ENCODE data around the gene PMVK. TPM values are rescaled to one million over a fixed set of nuclear protein-coding genes. Genes with fewer than 3 reads are reported as not detected.

The PMVK gene

GRCh38 chr1:154876842-154877369 lies 59.6 kb downstream of the PMVK start:
- no peak overlapping the region for H2BK5ac ChIP-seq (ENCODE audit: low read length)
- H3K4me2 ChIP-seq (ENCODE audit: insufficient read depth, low read length, poor library complexity, severe bottlenecking) = no peak overlapping the region
- H3K18ac ChIP-seq (ENCODE audit: low read length) = no peak overlapping the region
- H3K9me3 ChIP-seq (replicated peaks in 1 of 2; ENCODE audit: control insufficient read depth in 2 of 2, insufficient read depth in 1 of 2, low read depth in 1 of 2, low read length in 2 of 2) = no peaks in the 10 kb centered on the region
- no peak overlapping the region for H2AK5ac ChIP-seq (ENCODE audit: low read depth, low read length)
- DNase-seq (ENCODE audit: low spot score) = no peak
- no peak overlapping the region for H2BK15ac ChIP-seq (ENCODE audit: low read length)
- no peak overlapping the region for H3K9ac ChIP-seq (ENCODE audit: low read depth, low read length, poor library complexity)
- H3K79me1 ChIP-seq (ENCODE audit: low read depth, low read length) = no peaks in the 10 kb centered on the region
- H2BK120ac ChIP-seq (ENCODE audit: low read depth, low read length) = no peak overlapping the region
- H4K91ac ChIP-seq (ENCODE audit: low read depth, low read length, poor library complexity) = no peak overlapping the region
- H3K14ac ChIP-seq (ENCODE audit: low read length) = no peak overlapping the region
- WGBS, 2 donors (ENCODE audit: extremely low coverage in 2 of 2, insufficient read length in 2 of 2, insufficient replicate concordance in 1 of 2) = no CpG with 5 or more reads among the region's 3 CpGs
- no peak overlapping the region for H2BK12ac ChIP-seq (ENCODE audit: low read length)
- H3K4me1 ChIP-seq (ENCODE audit: control insufficient read depth in 2 of 2, insufficient read depth in 1 of 2, low read depth in 1 of 2, low read length in 2 of 2) = peaks cover 3 to 6% of the 10 kb centered on the region in 2 donors
- no peak overlapping the region for H4K8ac ChIP-seq (ENCODE audit: low read depth, low read length)
- no peaks in the 10 kb centered on the region for H3K36me3 ChIP-seq (replicated peaks in 1 of 2; ENCODE audit: control insufficient read depth in 2 of 2, insufficient read depth in 2 of 2, low read length in 2 of 2)
- no peak overlapping the region for H3K4me3 ChIP-seq (ENCODE audit: low read length in 2 of 2)
- no peak overlapping the region for H3K27ac ChIP-seq (replicated peaks; ENCODE audit: low read length)
- no peak overlapping the region for H3K23ac ChIP-seq (ENCODE audit: low read depth, low read length, poor library complexity)
- no peak overlapping the region for H2AFZ ChIP-seq (ENCODE audit: low read length)
- peaks cover 0 to 70% (median 0%) of the 10 kb centered on the region in 3 experiments for H3K27me3 ChIP-seq (ENCODE audit: control insufficient read depth in 3 of 3, insufficient read depth in 3 of 3, low read depth in 1 of 3, low read length in 3 of 3)
- H3K4ac ChIP-seq (ENCODE audit: low read length) = no peak overlapping the region

Small RNAs within 50 kb of the gene (small RNA-seq; reads per million reads assigned to genes)
- gene MIR4258 (ENCODE audit: insufficient read depth) (not detected), gene RF00017 (ENCODE audit: insufficient read depth) (not detected)

Data from neuronal stem cell (in vitro differentiated cells).